SH-SY5Y (cell line): Measurements from ENCODE around the gene ARHGEF40.

Experiments
- GATA2 ChIP-seq: IDR thresholded peaks from 2 replicates; pipeline ENCODE4 v1.6.1; 2011; ENCODE audit warnings: mild to moderate bottlenecking, low read depth, low read length
- GATA3 ChIP-seq: IDR thresholded peaks from 2 replicates; pipeline ENCODE4 v1.6.1; 2011; ENCODE audit warnings: low read depth, mild to moderate bottlenecking, low read length, moderate library complexity

GRCh38 chr14:21049271-21049673 lies 20.8 kb upstream of the ARHGEF40 start:
- no peak for TF ChIP-seq GATA3
- no peak for TF ChIP-seq GATA2
